ENCODE data around the gene NLRP6.

DNA sequence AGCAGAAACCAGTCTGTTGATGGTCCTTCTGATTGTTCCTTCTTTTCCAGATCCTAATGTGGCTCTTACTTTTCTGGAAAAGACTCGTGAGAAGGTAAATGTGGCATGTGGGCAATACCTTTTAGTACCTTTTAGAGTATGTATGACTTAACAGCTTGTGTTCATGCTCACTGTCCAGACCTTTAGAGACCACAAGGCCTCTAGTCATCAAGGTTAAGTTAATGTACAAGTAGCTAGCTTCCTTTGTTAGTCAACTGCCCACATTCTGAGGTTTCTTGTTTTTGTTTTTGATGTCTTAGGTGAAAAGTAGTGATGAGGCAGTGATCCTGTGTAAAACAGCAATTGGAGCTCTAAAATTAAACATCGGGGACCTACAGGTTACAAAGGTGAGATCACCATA, 33.8 kb upstream of the NLRP6 start:
- TF ChIP-seq GATA2 (IDR thresholded peaks at IDR 0.05; ENCODE audit: low read depth, low read length): no peak
- no peak for TF ChIP-seq GATA3 (IDR thresholded peaks at IDR 0.05; ENCODE audit: low read depth, low read length)
